Stomach (tissue), 9 donors: ENCODE results near the gene TINCR. TPM values are rescaled to one million over a fixed set of nuclear protein-coding genes. Genes with fewer than 3 reads are reported as not detected.
A peak's percentile ranks its signal among the peaks of the same experiment; 100 is the strongest.

Source experiments
- DNase-seq, 2 donors: peaks; one replicate each; pipeline versions ENCODE4 v3.0.0 to v3.0.0-alpha.2; 2013 to 2019
- H3K27ac ChIP-seq, 5 donors: fragments of 200-600 bp in 4 of 5; sonication (generic) in 4 of 5; one replicate each; pipeline ENCODE4 v1.5.1; 2013 to 2019; ENCODE audit warnings: mild to moderate bottlenecking in 1 of 5, moderate library complexity in 1 of 5
- H3K27me3 ChIP-seq, 3 donors: fragments of 200-600 bp; sonication (generic); one replicate each; pipeline ENCODE4 v1.5.1; 2017 to 2019; ENCODE audit warnings: mixed run types in 1 of 3
- H3K36me3 ChIP-seq, 4 donors: fragments of 200-600 bp; sonication (generic); 1 replicate in 3 of 4; 2 replicates in 1 of 4; pipeline ENCODE4 v1.5.1; 2016 to 2019
- H3K4me1 ChIP-seq, 4 donors: fragments of 200-600 bp; sonication (generic); one replicate each; pipeline ENCODE4 v1.5.1; 2016 to 2019
- H3K4me3 ChIP-seq, 4 donors: fragments of 200-600 bp; sonication (generic) in 3 of 4; one replicate each; pipeline ENCODE4 v1.5.1; 2016 to 2019; ENCODE audit warnings: mild to moderate bottlenecking in 1 of 4
- H3K9me3 ChIP-seq, 4 donors: fragments of 200-600 bp; sonication (generic); one replicate each; pipeline ENCODE4 v1.5.1; 2016 to 2019
- CTCF ChIP-seq, 7 experiments: fragments of 450-650 bp in 4 of 7; fragments of 200-600 bp in 3 of 7; sonication (generic) in 3 of 7; IDR thresholded peaks; one replicate each; pipeline ENCODE4 v1.5.1; 2016 to 2019; ENCODE audit warnings: antibody characterized with exemption in 7 of 7, control low read depth in 2 of 7, mild to moderate bottlenecking in 1 of 7
- EP300 ChIP-seq: sonication (generic); formaldehyde crosslinking; IDR thresholded peaks from one replicate; pipeline ENCODE4 v1.6.1; 2017; ENCODE audit warnings: antibody characterized with exemption
- POLR2A ChIP-seq, 4 donors: fragments of 450-650 bp; IDR thresholded peaks; one replicate each; pipeline ENCODE4 v1.6.1; 2016; ENCODE audit warnings: antibody characterized with exemption in 4 of 4, control low read depth in 2 of 4, mild to moderate bottlenecking in 1 of 4, moderate library complexity in 1 of 4
- POLR2AphosphoS5 ChIP-seq, 3 donors: sonication (generic); formaldehyde crosslinking; IDR thresholded peaks; one replicate each; pipeline ENCODE4 v1.6.1; 2016; ENCODE audit warnings: antibody characterized with exemption in 3 of 3
- WGBS, 5 donors: extraction: QIAGEN DNeasy Blood & Tissue Kit in 3 of 5; methylation state at CpG; one replicate each; pipeline versions ENCODE4 v1.1.5 to v1.1.7; 2013 to 2018; 5-methylcytosine and 5-hydroxymethylcytosine counted together
- intact Hi-C: fragments of 100-400 bp; cut with DNase I; formaldehyde crosslinking; loops from one replicate; pipeline ENCODE4 v1.15.1; 2023; ENCODE audit warnings: low total_unique reads
- polyA plus RNA-seq, 3 donors: library from polyadenylated mRNA; stranded (reverse); fragments of 200-250 nt; gene quantifications; one replicate each; pipeline ENCODE4 v1.2.3, GENCODE V29; 2013
- total RNA-seq, 5 donors: library from RNA; depleted of rRNA; stranded (reverse); fragments of >200 nt; gene quantifications; one replicate each; pipeline versions ENCODE4 v1.1.0 to v1.2.3, GENCODE V29; 2014 to 2016
- donor health status: healthy with polysubstance abuse.
- donor health status: Bipolar disorder and iron deficiency.
- donor health status: healthy.

Gene TINCR
- total and polyA plus RNA-seq, 8 donors = 0.15 to 14.2 (median 0.19) TPM; not detected in 4

GRCh38 chr19:5553892-5554291 lies 13.9 kb downstream of the TINCR start:
- H3K27ac ChIP-seq = no peak overlapping the region
- no peaks in the 10 kb centered on the region for H3K9me3 ChIP-seq
- no peak overlapping the region for H3K4me3 ChIP-seq
- no peaks in the 10 kb centered on the region for H3K36me3 ChIP-seq
- no peaks in the 10 kb centered on the region for H3K4me1 ChIP-seq
- DNase-seq = no peak
- 73 to 86% (median 79%) methylated on average over 9 of the region's 9 CpGs for WGBS, 5 donors
- peaks cover 0 to 35% (median 4%) of the 10 kb centered on the region in 3 donors for H3K27me3 ChIP-seq
- intact Hi-C loops = no loop called here
- TF ChIP-seq EP300 (no peak), POLR2A (IDR thresholded peaks at IDR 0.05) (no peak), CTCF (IDR thresholded peaks at IDR 0.05) (no peak), POLR2AphosphoS5 (IDR thresholded peaks at IDR 0.05) (no peak)

GRCh38 chr19:5547881-5548280 lies 19.9 kb downstream of the TINCR start:
- Histone ChIP-seq H3K4me3 (no peak overlapping the region), H3K9me3 (no peaks in the 10 kb centered on the region), H3K27ac (no peak overlapping the region), H3K4me1 (no peaks in the 10 kb centered on the region), H3K36me3 (no peaks in the 10 kb centered on the region), H3K27me3 (no peaks in the 10 kb centered on the region)
- 20 to 39% (median 33%) methylated on average over 8 of the region's 8 CpGs for WGBS, 5 donors
- TF ChIP-seq CTCF (IDR thresholded peaks at IDR 0.05) (peak in 3 of 7 experiments; percentile 20 to 29 (median 24)), EP300 (no peak), POLR2AphosphoS5 (IDR thresholded peaks at IDR 0.05) (no peak)
- intact Hi-C loops = no loop called here
- DNase-seq = peak; percentile 31 to 66

- no peak overlapping the region for H3K27ac ChIP-seq
- no peaks in the 10 kb centered on the region for H3K27me3 ChIP-seq
- intact Hi-C loops = no loop called here
- WGBS, 5 donors = 81 to 93% (median 85%) methylated on average over 4 of the region's 4 CpGs
- TF ChIP-seq POLR2A (IDR thresholded peaks at IDR 0.05) (no peak), CTCF (IDR thresholded peaks at IDR 0.05) (no peak), POLR2AphosphoS5 (IDR thresholded peaks at IDR 0.05) (no peak), EP300 (no peak)
- no peak overlapping the region for H3K4me3 ChIP-seq
- H3K36me3 ChIP-seq = no peaks in the 10 kb centered on the region
- H3K9me3 ChIP-seq = no peaks in the 10 kb centered on the region
- DNase-seq = no peak
- H3K4me1 ChIP-seq = no peaks in the 10 kb centered on the region
Measured at GRCh38 chr19:5545984-5546383, 21.8 kb downstream of the TINCR start.

GRCh38 chr19:5545051-5545450 lies 22.7 kb downstream of the TINCR start:
- intact Hi-C loops = no loop called here

More at GRCh38 chr19:5545051-5545450, 22.7 kb downstream of the TINCR start:
- H3K27me3 ChIP-seq = peaks cover 0 to 7% (median 0%) of the 10 kb centered on the region in 3 donors
- DNase-seq = no peak
- no peaks in the 10 kb centered on the region for H3K9me3 ChIP-seq
- no peak overlapping the region for H3K4me3 ChIP-seq
- TF ChIP-seq EP300 = no peak
- TF ChIP-seq POLR2A (IDR thresholded peaks at IDR 0.05) = no peak
- TF ChIP-seq POLR2AphosphoS5 (IDR thresholded peaks at IDR 0.05) = no peak
- no peak for TF ChIP-seq CTCF (IDR thresholded peaks at IDR 0.05)
- H3K27ac ChIP-seq = no peak overlapping the region
- WGBS, 5 donors = 85 to 88% (median 87%) methylated on average over 5 of the region's 5 CpGs
- H3K4me1 ChIP-seq = no peaks in the 10 kb centered on the region
- no peaks in the 10 kb centered on the region for H3K36me3 ChIP-seq
